ENCODE results near the gene RTKN. TPM values are rescaled to one million over a fixed set of nuclear protein-coding genes. Genes with fewer than 3 reads are reported as not detected.

The RTKN gene
- total RNA-seq, 2 donors from 2014 or later, result 83.6 to 117 TPM

DNA sequence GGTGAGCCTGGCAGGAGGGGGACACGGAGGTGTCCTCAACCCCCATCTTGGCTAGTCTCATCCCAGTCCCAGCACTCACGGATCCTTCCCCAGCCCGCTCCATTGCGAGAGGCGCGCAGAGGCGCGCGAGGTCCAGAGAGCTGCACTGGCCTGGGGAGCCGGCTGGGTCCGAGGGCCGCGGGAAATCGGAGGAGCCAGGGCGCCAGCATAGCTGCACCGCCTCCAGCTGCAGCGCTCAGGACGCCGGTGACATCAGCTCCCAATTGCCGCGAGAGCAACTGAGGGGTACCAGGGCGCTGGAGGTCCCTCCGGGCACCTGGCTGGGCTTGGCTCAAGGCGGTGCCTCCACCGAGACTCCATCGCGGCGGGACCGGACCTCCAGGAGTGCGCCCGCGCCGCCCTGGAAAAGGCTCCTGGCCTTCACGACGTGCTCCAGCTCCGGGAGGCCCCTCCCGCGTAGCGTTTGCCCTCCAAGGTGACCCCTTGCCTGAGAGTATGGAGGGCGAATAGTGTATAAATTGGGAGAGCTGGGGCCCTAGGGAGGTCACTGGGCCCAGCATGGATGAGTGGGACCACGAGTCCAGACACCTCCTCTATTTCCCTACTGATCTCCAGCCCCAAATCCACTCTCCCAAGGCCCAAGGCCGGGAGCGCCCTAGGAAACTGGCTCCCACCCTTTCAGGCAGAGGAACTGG lies 5.5 kb downstream of the RTKN start:
- Mint-ChIP-seq H3K4me1 (peaks cover 35% of the 10 kb centered on the region), H3K27ac (peak overlapping the region; percentile 82), H3K27me3 (ENCODE audit: insufficient read depth) (no peaks in the 10 kb centered on the region), H3K4me3 (no peak overlapping the region), H3K36me3 (ENCODE audit: low read depth) (peaks cover 50% of the 10 kb centered on the region), H3K9me3 (no peaks in the 10 kb centered on the region)
- Histone ChIP-seq H3K9me3 (ENCODE audit: control insufficient read depth, low read length) (no peaks in the 10 kb centered on the region), H3K4me3 (ENCODE audit: low read length) (no peak overlapping the region), H3K27me3 (ENCODE audit: control insufficient read depth, insufficient read depth, low read length, poor library complexity, severe bottlenecking) (no peaks in the 10 kb centered on the region), H3K27ac (ENCODE audit: low read depth, low read length) (no peak overlapping the region), H3K4me1 (ENCODE audit: control insufficient read depth, insufficient read depth, low read length) (peaks cover 12% of the 10 kb centered on the region), H3K9ac (ENCODE audit: extremely low read depth, low read length, poor library complexity, severe bottlenecking) (no peak overlapping the region), H3K36me3 (ENCODE audit: control insufficient read depth, insufficient read depth, low read length) (peaks cover 70% of the 10 kb centered on the region)
- WGBS, 2 experiments (ENCODE audit: insufficient coverage in 1 of 2, insufficient read length in 1 of 2), result 96% methylated on average over 33 to 43 of the region's 43 CpGs
- no peak for DNase-seq
- TF ChIP-seq, protein P1, sequence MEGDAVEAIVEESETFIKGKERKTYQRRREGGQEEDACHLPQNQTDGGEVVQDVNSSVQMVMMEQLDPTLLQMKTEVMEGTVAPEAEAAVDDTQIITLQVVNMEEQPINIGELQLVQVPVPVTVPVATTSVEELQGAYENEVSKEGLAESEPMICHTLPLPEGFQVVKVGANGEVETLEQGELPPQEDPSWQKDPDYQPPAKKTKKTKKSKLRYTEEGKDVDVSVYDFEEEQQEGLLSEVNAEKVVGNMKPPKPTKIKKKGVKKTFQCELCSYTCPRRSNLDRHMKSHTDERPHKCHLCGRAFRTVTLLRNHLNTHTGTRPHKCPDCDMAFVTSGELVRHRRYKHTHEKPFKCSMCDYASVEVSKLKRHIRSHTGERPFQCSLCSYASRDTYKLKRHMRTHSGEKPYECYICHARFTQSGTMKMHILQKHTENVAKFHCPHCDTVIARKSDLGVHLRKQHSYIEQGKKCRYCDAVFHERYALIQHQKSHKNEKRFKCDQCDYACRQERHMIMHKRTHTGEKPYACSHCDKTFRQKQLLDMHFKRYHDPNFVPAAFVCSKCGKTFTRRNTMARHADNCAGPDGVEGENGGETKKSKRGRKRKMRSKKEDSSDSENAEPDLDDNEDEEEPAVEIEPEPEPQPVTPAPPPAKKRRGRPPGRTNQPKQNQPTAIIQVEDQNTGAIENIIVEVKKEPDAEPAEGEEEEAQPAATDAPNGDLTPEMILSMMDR (conservative IDR thresholded peaks at IDR 0.05), result no peak

DNA sequence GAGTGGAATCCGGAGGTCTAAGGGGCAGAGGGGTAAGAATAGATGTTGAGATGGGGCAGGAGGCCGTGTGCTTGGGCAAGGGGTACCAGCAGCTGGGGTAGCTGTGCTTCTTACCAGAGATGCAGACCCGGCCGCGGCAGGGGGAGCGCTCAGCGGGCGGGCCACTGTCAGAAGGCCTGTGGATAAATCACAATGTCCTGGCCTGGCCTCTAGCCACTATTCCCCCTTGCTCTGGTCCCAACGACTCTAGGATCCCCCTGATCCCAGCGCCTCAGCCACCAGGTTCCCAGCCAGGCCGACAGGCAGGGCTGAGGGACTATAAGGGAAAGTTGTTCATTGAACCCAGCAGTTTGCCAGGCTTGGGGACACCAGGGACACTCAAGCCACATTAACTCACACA lies 11.2 kb downstream of the RTKN start:
- WGBS, 2 experiments (ENCODE audit: insufficient coverage in 1 of 2, insufficient read length in 1 of 2), result 95 to 96% methylated on average over 6 to 11 of the region's 11 CpGs
- no peak overlapping the region for H3K27ac Mint-ChIP-seq
- peaks cover 68% of the 10 kb centered on the region for H3K36me3 Mint-ChIP-seq (ENCODE audit: low read depth)
- H3K27me3 Mint-ChIP-seq (ENCODE audit: insufficient read depth), result no peaks in the 10 kb centered on the region
- TF ChIP-seq, protein P1 (conservative IDR thresholded peaks at IDR 0.05), result no peak
- Histone ChIP-seq H3K4me1 (ENCODE audit: control insufficient read depth, insufficient read depth, low read length) (peaks cover 8% of the 10 kb centered on the region), H3K4me3 (ENCODE audit: low read length) (no peak overlapping the region), H3K36me3 (ENCODE audit: control insufficient read depth, insufficient read depth, low read length) (peaks cover 86% of the 10 kb centered on the region), H3K9me3 (ENCODE audit: control insufficient read depth, low read length) (no peaks in the 10 kb centered on the region), H3K27me3 (ENCODE audit: control insufficient read depth, insufficient read depth, low read length, poor library complexity, severe bottlenecking) (no peaks in the 10 kb centered on the region), H3K27ac (ENCODE audit: low read depth, low read length) (no peak overlapping the region), H3K9ac (ENCODE audit: extremely low read depth, low read length, poor library complexity, severe bottlenecking) (no peak overlapping the region)
- no peak overlapping the region for H3K4me3 Mint-ChIP-seq
- no peak for DNase-seq
- H3K4me1 Mint-ChIP-seq, result peaks cover 28% of the 10 kb centered on the region
- H3K9me3 Mint-ChIP-seq, result no peaks in the 10 kb centered on the region

DNA sequence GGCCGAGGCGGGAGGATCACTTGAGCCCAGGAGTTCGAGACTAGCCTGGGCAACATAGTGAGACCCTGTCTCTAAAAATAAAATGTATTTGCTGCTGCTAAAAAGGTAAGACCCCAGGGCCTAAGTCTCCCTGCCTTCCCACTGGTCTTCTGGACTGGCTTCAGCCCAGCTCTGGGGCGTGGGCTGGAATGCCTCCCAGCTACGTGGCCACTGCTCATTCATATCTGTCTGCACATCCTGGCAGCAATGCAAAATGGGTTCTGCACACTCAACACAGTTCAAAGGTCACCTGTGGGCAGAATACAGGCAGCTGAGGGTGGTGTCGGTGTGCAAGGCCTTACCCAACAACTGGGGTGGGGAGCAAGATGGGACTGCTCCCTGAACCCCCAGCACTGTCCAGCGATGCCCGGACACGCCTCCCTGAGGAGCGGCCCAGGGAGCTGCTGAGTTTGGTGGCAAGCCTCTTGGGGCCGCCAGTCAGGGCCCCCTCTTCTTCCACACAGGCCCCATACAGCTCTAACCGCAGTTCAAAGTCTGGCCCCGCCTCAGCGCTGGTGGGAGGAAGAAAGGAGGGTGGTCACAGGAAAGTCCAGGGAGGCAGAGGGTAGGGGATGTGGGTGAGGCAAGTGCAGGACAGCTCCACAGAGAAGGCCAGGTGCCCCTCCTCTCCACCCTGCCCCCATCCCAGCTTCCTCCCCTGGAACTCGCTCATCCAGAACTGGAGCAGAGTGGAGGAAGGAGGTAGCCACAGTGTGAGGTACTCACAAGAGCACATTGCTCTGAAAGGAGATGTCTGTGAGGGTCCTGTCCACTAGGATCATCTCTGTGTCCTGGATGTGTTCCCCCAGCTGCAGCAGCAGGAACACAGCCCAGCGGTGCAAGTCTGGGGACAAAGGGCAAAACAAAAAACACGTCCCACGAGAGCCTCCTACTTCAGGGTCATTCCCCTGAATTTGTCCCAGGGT lies 12.0 kb downstream of the RTKN start:
- TF ChIP-seq, protein P1 (conservative IDR thresholded peaks at IDR 0.05), result no peak
- Histone ChIP-seq H3K9me3 (ENCODE audit: control insufficient read depth, low read length) (no peaks in the 10 kb centered on the region), H3K4me3 (ENCODE audit: low read length) (no peak overlapping the region), H3K36me3 (ENCODE audit: control insufficient read depth, insufficient read depth, low read length) (peaks cover 86% of the 10 kb centered on the region), H3K27ac (ENCODE audit: low read depth, low read length) (no peak overlapping the region), H3K27me3 (ENCODE audit: control insufficient read depth, insufficient read depth, low read length, poor library complexity, severe bottlenecking) (no peaks in the 10 kb centered on the region), H3K4me1 (ENCODE audit: control insufficient read depth, insufficient read depth, low read length) (peaks cover 8% of the 10 kb centered on the region), H3K9ac (ENCODE audit: extremely low read depth, low read length, poor library complexity, severe bottlenecking) (no peak overlapping the region)
- H3K4me3 Mint-ChIP-seq, result no peak overlapping the region
- peaks cover 35% of the 10 kb centered on the region for H3K4me1 Mint-ChIP-seq
- H3K27me3 Mint-ChIP-seq (ENCODE audit: insufficient read depth), result no peaks in the 10 kb centered on the region
- no peak for DNase-seq
- peaks cover 72% of the 10 kb centered on the region for H3K36me3 Mint-ChIP-seq (ENCODE audit: low read depth)
- 91 to 95% methylated on average over 7 to 18 of the region's 18 CpGs for WGBS, 2 experiments (ENCODE audit: insufficient coverage in 1 of 2, insufficient read length in 1 of 2)
- H3K27ac Mint-ChIP-seq, result no peak overlapping the region
- no peaks in the 10 kb centered on the region for H3K9me3 Mint-ChIP-seq
